Endothelial cell (in vitro differentiated cells): Measurements from ENCODE around the gene DUSP2. TPM values are rescaled to one million over a fixed set of nuclear protein-coding genes. Genes with fewer than 3 reads are reported as not detected.
A peak's percentile ranks its signal among the peaks of the same experiment; 100 is the strongest.

Source experiments
- DNase-seq: peaks from one replicate; pipeline ENCODE4 v3.0.0; 2021; ENCODE audit warnings: low spot score
- H3K27ac Mint-ChIP-seq: one replicate; pipeline ENCODE4 v1.8.0; 2021; ENCODE audit warnings: mixed read lengths, inconsistent platforms; ENCODE audit not compliant: unreplicated experiment
- H3K27me3 Mint-ChIP-seq: one replicate; pipeline ENCODE4 v1.8.0; 2021; ENCODE audit warnings: mild to moderate bottlenecking, moderate library complexity, mixed read lengths, inconsistent platforms; ENCODE audit not compliant: unreplicated experiment
- H3K36me3 Mint-ChIP-seq: one replicate; pipeline ENCODE4 v1.8.0; 2021; ENCODE audit warnings: mild to moderate bottlenecking, low read depth, mixed read lengths, inconsistent platforms; ENCODE audit not compliant: unreplicated experiment
- H3K4me1 Mint-ChIP-seq: one replicate; pipeline ENCODE4 v1.8.0; 2021; ENCODE audit warnings: mild to moderate bottlenecking, mixed read lengths, inconsistent platforms; ENCODE audit not compliant: unreplicated experiment
- H3K4me3 Mint-ChIP-seq: one replicate; pipeline ENCODE4 v1.8.0; 2021; ENCODE audit warnings: mild to moderate bottlenecking, mixed read lengths, inconsistent platforms; ENCODE audit not compliant: unreplicated experiment
- H3K9me3 Mint-ChIP-seq: one replicate; pipeline ENCODE4 v1.8.0; 2021; ENCODE audit warnings: mixed read lengths, inconsistent platforms; ENCODE audit not compliant: unreplicated experiment
- total RNA-seq: library from RNA; stranded (reverse); fragmentation: NEBNext Ultra II Directional; extraction: Animal tissue kit (Norgen Biotek cat#: 25700); gene quantifications from one replicate; pipeline ENCODE4 v1.2.1, GENCODE V29; 2021; ENCODE audit not compliant: unreplicated experiment
- TF ChIP-seq, protein P1 (sequence below): fragments of 200-600 bp; sonication (generic); IDR thresholded peaks from one replicate; pipeline ENCODE4 v1.5.0; 2021; ENCODE audit warnings: antibody characterized with exemption; ENCODE audit not compliant: unreplicated experiment

The DUSP2 gene
- total RNA-seq, 1 donor from 2014 or later: not detected

DNA sequence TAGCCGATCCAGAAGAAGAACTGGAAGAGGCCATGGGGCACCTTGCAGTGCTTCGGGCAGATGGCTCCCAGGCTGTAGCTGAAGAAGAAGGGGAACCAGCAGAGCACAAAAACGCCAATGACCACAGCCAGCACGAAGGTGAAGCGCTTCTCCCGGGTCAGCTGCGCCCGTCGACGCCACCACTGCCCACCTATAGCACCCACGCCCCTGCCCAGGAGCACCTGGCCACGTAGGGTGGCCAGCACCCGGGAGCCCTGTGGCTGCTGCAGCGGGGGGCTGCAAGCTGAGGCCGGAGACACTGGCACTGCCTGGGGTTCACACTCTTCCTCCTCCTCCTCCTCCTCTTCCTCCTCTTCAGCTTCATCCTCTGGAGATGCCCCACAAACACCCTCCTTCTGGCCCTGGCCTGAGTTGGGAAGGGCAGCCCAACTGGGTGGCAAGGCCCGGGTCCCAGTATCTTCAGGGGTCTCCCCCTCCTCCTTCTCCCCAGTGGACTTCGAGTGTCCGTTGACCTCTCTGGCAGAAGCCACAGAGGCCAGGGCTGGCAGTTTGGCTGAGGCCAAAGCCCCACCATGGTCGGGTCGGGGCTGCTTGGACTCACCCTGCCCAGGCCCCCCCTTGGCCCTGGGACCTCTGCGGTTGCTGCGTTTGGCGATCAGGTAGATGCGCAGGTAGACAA, 30.2 kb downstream of the DUSP2 start:
- Mint-ChIP-seq H3K4me3 (peak overlapping the region; percentile 73), H3K27ac (no peak overlapping the region)

DNA sequence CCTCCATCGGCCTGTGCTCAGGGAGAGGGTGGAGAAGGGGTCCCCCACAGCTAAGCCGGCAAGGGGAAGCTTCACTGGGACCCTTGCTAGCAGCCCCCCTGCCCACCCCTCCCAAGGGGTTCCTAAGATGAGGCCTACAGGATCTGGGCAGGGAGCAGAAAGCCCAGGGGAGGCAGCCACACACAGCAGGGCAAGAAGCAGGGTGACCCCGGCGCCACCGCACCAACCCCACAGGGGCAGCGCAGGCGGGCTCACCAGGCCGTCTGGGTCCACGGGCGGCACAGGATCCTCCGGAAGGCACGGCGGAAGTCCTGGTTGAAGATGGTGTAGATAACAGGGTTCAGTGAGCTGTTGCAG, 30.7 kb downstream of the DUSP2 start:
- no peak overlapping the region for H3K27ac Mint-ChIP-seq
- TF ChIP-seq, protein P1, sequence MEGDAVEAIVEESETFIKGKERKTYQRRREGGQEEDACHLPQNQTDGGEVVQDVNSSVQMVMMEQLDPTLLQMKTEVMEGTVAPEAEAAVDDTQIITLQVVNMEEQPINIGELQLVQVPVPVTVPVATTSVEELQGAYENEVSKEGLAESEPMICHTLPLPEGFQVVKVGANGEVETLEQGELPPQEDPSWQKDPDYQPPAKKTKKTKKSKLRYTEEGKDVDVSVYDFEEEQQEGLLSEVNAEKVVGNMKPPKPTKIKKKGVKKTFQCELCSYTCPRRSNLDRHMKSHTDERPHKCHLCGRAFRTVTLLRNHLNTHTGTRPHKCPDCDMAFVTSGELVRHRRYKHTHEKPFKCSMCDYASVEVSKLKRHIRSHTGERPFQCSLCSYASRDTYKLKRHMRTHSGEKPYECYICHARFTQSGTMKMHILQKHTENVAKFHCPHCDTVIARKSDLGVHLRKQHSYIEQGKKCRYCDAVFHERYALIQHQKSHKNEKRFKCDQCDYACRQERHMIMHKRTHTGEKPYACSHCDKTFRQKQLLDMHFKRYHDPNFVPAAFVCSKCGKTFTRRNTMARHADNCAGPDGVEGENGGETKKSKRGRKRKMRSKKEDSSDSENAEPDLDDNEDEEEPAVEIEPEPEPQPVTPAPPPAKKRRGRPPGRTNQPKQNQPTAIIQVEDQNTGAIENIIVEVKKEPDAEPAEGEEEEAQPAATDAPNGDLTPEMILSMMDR: no peak
- peaks cover 21% of the 10 kb centered on the region for H3K27me3 Mint-ChIP-seq
- peak overlapping the region; percentile 69 for H3K4me3 Mint-ChIP-seq
- no peak for DNase-seq
- H3K9me3 Mint-ChIP-seq: no peaks in the 10 kb centered on the region
- peaks cover 6% of the 10 kb centered on the region for H3K4me1 Mint-ChIP-seq
- H3K36me3 Mint-ChIP-seq: no peaks in the 10 kb centered on the region

More for the DNA sequence above, 30.2 kb downstream of the DUSP2 start:
- TF ChIP-seq, protein P1: no peak
- no peaks in the 10 kb centered on the region for H3K9me3 Mint-ChIP-seq
- peaks cover 8% of the 10 kb centered on the region for H3K4me1 Mint-ChIP-seq
- no peaks in the 10 kb centered on the region for H3K36me3 Mint-ChIP-seq
- DNase-seq: no peak
- peaks cover 22% of the 10 kb centered on the region for H3K27me3 Mint-ChIP-seq

DNA sequence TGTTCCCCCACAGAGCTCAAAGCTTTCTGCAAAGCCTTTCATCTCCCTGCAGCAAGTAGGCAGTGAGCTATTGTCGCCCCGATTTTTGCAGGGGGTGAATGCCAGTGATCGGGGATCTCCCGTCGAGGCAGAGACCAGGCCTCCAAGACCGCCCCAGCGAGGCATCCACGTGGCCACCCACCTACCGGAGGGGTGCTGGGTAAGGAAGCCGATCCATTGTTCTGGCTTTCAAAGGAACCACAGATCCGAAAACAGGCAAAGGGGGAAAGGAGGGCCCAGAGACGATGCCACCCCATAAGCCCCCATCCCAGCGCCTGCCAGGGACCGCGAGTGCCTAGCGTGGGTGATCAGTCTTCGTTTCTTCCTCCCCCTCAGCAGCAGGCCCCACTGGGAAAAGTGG, 31.3 kb downstream of the DUSP2 start:
- TF ChIP-seq, protein P1: no peak
- Mint-ChIP-seq H3K36me3 (no peaks in the 10 kb centered on the region), H3K27me3 (peaks cover 17% of the 10 kb centered on the region), H3K4me3 (no peak overlapping the region), H3K4me1 (peaks cover 4% of the 10 kb centered on the region), H3K9me3 (no peaks in the 10 kb centered on the region), H3K27ac (no peak overlapping the region)
- no peak for DNase-seq

DNA sequence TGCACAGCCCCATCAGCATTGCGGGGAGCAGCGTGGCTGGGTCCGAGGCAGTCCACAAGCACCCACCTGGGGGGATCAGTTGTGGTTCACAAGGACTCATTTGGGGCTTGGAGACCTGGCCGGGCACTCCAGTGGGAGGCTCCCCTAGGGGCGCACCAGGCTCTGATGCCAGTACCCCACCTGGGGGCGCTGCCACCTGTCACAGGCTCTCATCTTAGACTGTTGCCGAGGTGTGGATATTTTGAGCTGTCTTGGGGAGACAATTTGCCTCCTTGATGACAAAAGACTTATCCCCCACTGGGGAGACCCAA, 31.9 kb downstream of the DUSP2 start:
- Mint-ChIP-seq H3K4me1 (peaks cover 6% of the 10 kb centered on the region), H3K4me3 (no peak overlapping the region), H3K27ac (no peak overlapping the region), H3K27me3 (peaks cover 15% of the 10 kb centered on the region), H3K36me3 (no peaks in the 10 kb centered on the region), H3K9me3 (no peaks in the 10 kb centered on the region)
- no peak for DNase-seq
- TF ChIP-seq, protein P1: no peak

DNA sequence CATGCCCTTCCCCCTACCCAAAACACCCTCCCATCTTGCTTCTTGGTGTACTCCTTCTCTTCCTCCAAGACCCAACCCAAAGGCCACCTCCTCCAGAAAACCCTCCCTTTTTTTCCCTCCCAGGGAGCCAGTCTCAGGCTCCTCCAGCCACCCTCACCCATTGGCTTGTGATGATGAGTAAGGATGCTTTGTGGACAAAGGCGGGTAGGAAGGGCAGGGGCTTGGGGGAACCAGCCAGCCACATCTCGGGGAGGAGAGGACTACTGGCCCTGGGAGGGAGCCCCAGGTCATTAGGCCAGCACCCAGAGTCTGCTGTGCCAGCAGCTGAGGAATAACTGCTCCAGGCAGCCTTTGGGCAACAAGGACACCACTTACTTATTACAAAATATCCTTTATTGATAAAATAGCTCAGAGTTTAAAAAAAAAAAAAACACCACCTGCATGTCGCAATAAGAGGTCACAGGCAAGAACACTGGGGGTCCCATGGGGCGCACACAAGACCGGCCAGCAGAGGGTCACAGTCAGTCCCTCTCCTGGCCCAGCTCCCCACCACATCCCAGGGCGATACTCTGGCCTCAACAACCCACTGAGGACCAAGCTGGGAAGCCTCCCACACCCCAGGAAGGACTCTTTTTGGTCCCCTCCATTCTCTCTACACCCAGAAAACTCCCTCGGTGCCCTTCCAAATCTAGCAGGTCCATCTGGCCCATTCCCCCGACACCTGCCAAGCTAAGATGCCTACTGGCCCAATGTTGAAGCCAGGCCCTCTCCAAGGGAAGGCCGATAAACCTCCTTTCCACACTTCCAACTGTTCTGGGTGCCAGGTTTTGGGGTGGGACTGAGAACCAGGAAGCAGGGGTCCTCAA, 32.5 kb downstream of the DUSP2 start:
- H3K9me3 Mint-ChIP-seq: no peaks in the 10 kb centered on the region
- no peak for DNase-seq
- no peaks in the 10 kb centered on the region for H3K36me3 Mint-ChIP-seq
- TF ChIP-seq, protein P1: no peak
- no peak overlapping the region for H3K4me3 Mint-ChIP-seq
- H3K27me3 Mint-ChIP-seq: peaks cover 12% of the 10 kb centered on the region
- peaks cover 10% of the 10 kb centered on the region for H3K4me1 Mint-ChIP-seq
- H3K27ac Mint-ChIP-seq: no peak overlapping the region
